GM19351 (cell line): ENCODE measurements around the gene FCHO1.

Experiments
- ATAC-seq: cut with Tn5 transposase; IDR thresholded peaks from one replicate; pipeline ENCODE4 v1.9.1; 2021; ENCODE audit warnings: mild to moderate bottlenecking, moderate library complexity; ENCODE audit not compliant: unreplicated experiment

Gene FCHO1

GRCh38 chr19:17824339-17824738, 73.1 kb downstream of the FCHO1 start:
- ATAC-seq = no peak

GRCh38 chr19:17826508-17827056, 75.3 kb downstream of the FCHO1 start:
- ATAC-seq = no peak

GRCh38 chr19:17829855-17830566, 78.7 kb downstream of the FCHO1 start:
- ATAC-seq = no peak

- ATAC-seq = no peak
Observed at GRCh38 chr19:17830567-17831418, 79.5 kb downstream of the FCHO1 start.

GRCh38 chr19:17831419-17831888, 80.2 kb downstream of the FCHO1 start:
- no peak for ATAC-seq

- no peak for ATAC-seq
Observed at GRCh38 chr19:17832443-17833208, 81.3 kb downstream of the FCHO1 start.

- ATAC-seq = no peak
Observed at GRCh38 chr19:17834350-17835181, 83.3 kb downstream of the FCHO1 start.

- no peak for ATAC-seq
Observed at GRCh38 chr19:17835182-17836006, 84.1 kb downstream of the FCHO1 start.

GRCh38 chr19:17836530-17836929, 85.3 kb downstream of the FCHO1 start:
- no peak for ATAC-seq

- ATAC-seq = no peak
Observed at GRCh38 chr19:17837972-17838371, 86.7 kb downstream of the FCHO1 start.
